Glomerular endothelial cell (primary cell): Measurements from ENCODE around the gene CACNG4. TPM values are rescaled to one million over a fixed set of nuclear protein-coding genes. Genes with fewer than 3 reads are reported as not detected.

Experiments
- DNase-seq: peaks from one replicate; pipeline ENCODE4 v3.0.0-alpha.2; 2011; ENCODE audit warnings: low read depth, low spot score; ENCODE audit errors: extremely low read depth
- total RNA-seq: library from RNA; depleted of rRNA; stranded (reverse); fragments of >200 nt; gene quantifications from 2 replicates; pipeline ENCODE4 v1.2.3, GENCODE V29; 2015

CACNG4 gene
- total RNA-seq, 1 donor from 2014 or later: not detected

- DNase-seq: no peak
Observed at GRCh38 chr17:66943484-66943883, 21.0 kb upstream of the CACNG4 start.

GRCh38 chr17:66944351-66945146 lies 20.0 kb upstream of the CACNG4 start:
- DNase-seq: no peak

- DNase-seq: no peak
Observed at GRCh38 chr17:66945147-66945835, 19.2 kb upstream of the CACNG4 start.

GRCh38 chr17:66946251-66946650 lies 18.3 kb upstream of the CACNG4 start:
- DNase-seq: no peak

GRCh38 chr17:66947311-66947710 lies 17.2 kb upstream of the CACNG4 start:
- no peak for DNase-seq

DNA sequence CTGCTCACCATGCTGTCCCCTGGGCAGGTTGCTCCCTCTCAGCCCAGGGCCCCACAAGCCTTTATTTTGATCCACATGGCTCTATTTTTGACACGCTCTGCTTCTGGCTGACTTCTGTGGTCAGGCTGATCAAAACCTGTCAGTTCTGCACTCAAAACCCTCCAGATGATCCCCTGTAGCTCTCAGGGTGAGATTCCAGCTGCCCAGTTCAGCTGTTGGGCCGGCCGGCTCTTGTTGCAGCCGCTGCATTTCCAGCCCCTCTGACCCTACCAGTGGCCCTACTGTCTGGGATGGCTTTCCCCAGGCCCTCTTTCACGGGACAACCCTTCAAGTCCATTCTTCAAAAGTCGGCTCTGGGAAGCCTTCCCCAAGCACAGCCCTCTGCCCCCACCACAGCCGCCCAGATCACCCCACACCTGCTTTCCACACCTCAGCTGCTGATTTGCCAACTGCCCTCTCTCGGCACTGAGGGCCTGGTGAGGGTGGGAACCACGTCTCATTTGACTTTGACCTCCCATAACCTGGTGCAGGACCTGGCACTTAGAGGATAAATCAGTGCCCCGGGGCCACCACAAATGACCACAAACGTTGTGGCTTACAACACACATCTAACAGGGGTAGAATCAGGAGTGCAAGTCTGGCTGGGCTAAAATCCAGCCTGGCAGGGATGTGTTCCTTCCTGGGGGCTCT lies 16.3 kb upstream of the CACNG4 start:
- DNase-seq: no peak

DNA sequence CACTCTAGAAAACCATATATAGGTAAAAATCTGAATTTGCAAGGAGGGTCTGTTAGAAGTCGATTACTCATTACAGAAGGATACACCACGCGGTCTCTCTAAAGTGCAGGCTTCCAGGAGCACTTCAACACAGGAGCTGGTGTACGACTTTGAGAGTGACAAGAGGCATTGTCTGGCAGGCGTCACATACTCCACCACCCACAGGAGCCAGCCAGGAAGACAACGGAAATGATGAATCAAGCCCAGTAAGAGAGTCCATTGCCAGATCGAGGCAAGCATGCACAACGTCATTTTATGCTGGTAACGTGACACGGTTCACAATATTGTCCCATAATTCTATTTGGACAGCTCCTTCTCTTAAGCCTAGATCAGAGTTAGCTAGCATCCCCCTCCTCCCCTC lies 15.0 kb upstream of the CACNG4 start:
- no peak for DNase-seq

DNA sequence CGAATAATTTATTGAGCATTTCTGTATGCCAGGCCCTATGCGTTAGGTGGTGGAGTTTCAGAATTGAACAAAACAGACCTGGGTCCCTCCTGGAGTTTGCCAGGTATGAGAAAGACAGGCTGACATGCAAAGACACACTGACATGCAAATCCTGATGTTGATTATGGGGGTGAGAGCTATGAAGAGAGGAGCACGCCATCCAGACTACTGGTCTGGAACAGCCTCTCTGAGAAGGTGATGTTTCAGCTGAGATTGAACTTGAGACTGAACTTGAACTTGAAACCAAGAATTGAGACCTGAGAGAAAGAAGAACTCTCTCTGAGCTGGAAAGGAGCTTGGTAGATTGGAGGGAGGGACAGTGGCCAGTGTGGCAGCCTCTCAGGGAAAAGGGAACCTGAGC lies 14.2 kb upstream of the CACNG4 start:
- DNase-seq: no peak

GRCh38 chr17:66950886-66951604 lies 13.5 kb upstream of the CACNG4 start:
- no peak for DNase-seq

DNA sequence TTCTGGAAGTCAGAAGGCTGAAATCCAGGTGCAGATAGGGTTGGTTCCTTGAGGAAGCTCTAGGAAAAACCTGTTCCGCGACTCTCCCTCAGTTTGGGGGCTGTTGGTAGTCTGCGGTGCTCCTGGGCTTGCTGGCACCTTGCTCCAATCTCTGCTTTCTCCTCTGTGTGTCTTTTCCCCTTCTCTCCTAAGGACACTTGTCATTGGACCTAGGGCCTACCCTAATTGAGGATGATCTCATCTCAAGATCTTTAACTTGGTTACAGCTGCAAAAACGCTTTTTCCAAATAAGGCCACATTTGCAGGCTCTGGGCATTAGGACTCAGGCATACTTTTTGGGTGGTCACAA lies 12.9 kb upstream of the CACNG4 start:
- no peak for DNase-seq

- DNase-seq: peak; percentile 10
Observed at GRCh38 chr17:66952031-66952524, 12.4 kb upstream of the CACNG4 start.

DNA sequence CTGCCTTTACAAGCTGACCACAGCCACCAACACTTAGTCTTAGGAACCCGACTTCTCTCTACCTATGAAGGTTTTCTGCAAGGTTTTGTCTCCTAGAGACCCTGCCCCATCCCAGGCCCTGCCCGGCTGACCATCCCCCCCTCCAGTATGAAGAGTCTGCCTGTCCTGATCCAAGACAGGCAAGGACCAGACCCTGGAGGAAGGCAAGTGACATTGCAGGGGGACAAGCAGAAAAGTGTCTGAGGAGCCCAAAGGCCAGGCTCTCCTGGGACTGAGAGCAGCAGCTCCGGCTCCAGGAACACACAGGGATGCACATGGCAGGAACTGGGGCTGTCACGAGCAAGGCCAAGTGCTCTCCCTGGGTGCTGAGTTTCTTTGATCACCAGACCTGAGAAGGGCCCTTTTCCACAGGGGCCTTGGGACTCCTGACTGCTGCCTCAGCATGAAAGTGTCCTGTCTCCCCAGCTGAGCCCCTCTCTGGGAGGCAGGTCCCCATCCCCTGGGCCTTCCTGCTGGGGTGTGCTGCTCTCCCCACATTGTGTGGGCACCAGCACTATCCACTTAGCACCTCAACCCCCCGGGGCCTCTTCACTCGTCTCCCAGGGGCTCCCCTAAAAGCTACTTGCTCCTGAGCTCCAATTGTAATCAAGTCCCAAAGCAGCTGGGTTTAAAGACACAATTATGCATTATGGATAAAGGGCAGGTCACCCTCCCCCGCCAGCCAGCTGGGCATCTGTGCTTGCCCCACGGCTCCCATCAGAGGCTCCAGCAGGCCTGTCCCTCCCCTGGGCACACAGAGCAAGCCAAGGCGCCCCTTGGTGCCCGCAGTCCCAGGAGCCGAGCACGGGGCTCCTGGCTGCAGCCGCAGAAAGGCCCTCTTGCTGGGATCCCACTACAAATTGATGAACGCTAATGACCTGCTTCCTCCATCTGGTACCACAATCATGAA lies 11.6 kb upstream of the CACNG4 start:
- no peak for DNase-seq

DNA sequence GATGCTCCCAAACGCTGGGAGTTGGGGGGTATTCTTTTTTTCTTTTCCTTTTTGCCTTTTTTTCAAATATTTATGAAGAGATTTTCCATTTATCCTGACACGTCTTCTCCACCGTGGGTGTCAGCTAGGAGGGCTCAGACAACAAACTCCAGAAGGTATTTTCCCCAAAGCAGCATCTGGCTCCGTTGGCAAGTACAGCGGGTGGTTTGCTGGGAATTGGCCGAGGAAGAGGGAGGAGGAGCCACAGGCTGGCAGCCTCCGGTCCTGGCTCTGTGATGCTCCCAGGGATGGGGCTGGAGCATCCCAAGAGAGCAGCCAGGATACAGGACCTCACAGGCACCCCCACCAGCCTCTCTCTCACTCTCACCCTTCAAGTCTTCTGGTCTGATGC lies 10.9 kb upstream of the CACNG4 start:
- no peak for DNase-seq

- DNase-seq: no peak
Observed at GRCh38 chr17:66954632-66955031, 9.9 kb upstream of the CACNG4 start.

DNA sequence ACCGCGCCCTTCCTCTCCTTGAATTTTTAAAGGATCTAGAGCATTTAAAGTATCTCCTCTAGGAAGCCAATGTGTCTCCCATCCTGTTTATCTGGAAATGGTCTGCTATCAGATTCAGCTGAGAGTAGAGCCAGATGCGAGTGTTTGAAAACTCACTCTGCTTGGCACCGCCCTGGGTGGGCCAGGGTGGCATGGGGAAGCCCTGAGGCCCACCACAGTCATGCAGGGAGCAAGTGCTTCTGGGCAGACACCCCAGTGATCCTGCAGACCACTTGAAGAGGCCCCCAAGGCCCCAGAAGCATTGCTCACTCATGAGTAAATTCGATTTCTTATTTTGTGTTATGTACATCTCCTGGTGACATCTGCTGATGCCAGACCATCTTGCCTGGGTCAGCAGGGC lies 8.7 kb upstream of the CACNG4 start:
- DNase-seq: no peak

- no peak for DNase-seq
Observed at GRCh38 chr17:66956941-66957340, 7.6 kb upstream of the CACNG4 start.

DNA sequence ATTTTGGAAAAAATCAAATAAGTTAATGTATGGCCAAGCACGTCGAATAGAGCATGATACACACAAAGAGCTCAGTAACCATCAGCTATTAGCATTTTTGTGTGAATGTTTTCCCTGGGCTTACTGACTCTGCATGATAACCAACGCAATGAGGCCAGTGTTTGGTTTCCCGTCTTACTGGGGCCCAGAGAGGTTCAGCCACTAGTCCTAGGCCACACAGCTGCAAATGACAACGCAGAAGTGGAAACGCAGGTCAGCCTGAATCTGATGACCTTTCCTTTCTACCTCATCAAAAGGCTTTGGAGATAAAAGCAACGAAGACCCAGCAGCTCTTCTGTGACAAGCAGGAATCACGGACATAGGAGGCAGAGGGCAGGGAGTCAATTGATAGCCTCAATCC lies 7.2 kb upstream of the CACNG4 start:
- no peak for DNase-seq

DNA sequence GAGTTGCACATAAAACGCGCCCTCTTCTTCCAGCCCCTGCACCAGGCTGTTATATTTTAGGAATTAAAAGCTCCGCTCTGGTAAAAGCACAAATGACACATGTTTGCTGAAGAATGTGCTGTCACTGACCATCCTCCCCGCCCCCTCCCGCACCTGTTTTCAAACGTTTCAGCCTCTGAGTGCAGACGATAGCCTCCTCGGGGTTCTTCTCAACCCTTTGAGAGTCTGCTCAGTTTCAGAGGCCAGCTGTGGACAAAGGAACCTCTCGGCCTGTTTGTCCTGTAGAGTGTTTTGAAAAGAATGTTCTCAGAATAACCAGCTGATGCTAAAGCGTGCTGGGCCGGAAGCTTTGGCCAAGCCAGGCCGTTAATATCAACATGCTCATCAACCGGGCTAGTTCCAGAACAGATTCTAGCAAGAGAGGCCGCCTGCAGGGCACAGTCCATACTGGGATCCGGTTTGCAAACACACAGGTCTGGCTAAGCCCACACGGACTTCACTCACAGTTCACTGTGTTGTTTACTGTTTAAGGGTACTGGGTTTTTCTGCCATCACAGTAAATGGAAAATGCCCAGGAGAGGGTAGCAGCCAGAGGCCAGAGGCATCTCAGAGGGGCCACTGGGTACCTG lies 6.4 kb upstream of the CACNG4 start:
- no peak for DNase-seq

GRCh38 chr17:66959641-66960375 lies 4.7 kb upstream of the CACNG4 start:
- DNase-seq: no peak
